ENCODE results near the gene PLCB3.
A peak's percentile ranks its signal among the peaks of the same experiment; 100 is the strongest.

PLCB3 gene

DNA sequence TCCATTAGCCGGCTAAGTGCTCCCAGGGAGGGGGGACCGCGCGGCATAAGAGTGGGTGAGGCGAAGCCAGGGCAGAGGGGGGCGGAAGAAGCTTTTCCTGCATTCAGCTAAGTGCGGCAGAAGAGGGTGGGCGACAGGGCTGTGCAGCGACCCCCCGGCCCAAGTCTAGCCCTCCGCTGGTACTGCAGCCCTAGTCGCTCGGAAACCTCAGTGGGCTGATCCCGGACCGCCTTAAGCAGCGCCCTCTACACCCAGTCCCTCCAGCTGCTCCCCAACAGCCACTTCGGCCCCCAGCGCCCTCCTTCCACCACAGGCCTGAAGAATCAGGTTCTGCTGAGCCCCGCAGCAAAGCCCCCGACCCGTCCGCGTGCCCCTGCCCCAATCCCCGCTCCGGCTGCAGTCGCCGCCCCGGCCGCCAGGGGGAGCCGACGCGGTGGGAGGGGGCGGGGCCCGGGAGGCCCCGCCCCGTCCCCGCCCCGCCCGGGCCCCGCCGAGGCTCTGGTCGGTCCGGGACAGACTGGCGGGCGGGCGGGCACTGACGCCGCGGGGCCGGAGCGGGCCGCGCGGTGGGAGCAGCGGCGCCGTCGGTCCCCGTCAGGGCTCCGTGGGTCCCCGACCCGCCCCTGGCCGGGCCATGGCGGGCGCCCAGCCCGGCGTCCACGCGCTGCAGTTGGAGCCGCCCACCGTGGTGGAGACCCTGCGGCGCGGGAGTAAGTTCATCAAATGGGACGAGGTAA lies at the start of gene PLCB3:
Gene PLCB3 (plus strand): TSS at position 515 of the 737 bp plus-strand sequence. CDS start 120 bp downstream, at position 635.
- no peak for DNase-seq (ENCODE audit: low read depth in 2 of 2)

DNA sequence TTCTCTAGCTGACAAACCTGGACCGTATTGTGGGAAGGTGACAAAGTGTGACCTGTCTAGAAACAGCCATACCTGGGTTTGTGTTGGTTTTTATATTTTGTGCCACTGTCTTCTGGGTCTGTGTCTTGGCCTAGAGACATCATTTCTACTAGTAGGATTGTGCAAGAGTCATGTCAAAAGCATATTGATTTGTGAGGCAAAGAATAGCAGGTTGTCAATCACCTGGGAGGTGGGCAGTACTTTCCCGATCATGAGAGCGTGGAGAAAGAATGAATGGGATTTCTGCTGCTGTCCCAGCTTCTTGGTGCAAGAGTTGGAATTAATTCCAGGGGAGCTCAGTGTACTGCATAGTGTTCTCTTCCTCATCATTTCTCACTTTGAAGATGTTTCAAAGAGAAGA lies 49.8 kb upstream of the PLCB3 start:
- DNase-seq (ENCODE audit: low read depth in 2 of 2) = no peak

DNA sequence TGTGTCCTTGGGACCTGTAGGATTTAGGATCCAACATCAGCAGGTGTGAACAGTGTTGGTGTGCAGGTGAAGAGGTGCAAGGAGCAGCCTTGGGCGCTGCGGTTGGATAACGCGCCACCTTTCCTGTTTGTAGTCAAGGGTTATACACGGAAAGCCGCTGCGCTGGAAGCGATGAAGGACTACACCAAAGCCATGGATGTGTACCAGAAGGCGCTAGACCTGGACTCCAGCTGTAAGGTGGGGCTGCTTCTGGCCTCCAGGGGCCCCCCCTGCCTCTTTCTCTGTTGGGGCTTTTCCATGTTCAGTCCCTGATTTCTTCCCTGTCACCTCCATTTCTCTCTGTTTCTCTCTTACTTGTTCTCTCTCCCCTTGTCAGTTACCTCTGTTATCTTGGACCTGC lies 48.3 kb upstream of the PLCB3 start:
- no peak for DNase-seq (ENCODE audit: low read depth in 2 of 2)

DNA sequence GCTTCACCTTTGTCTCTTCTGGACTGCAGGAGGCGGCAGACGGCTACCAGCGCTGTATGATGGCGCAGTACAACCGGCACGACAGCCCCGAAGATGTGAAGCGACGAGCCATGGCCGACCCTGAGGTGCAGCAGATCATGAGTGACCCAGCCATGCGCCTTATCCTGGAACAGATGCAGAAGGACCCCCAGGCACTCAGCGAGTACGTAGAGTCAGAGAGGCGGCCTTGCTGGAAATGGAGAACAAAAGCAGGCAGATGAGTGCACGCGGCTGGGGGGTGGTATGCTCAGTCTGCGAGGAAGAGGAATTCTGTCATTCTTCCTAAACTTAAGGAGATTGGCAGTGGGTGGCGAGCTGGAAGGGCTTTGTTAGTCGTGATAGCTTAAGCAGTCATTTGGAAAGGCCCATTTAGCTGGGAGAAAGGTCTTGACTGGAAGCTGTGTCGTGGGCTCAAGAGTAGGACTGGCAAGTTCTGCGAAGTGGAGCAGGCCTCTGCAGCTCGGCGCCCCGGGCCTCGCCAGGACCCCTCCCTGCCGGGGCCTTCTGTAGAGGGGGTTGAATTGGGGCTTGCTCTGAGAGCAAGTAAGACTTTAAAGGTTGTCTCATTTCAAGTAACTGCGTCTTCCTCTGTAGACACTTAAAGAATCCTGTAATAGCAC lies 47.8 kb upstream of the PLCB3 start:
- no peak for DNase-seq (ENCODE audit: low read depth in 2 of 2)

DNA sequence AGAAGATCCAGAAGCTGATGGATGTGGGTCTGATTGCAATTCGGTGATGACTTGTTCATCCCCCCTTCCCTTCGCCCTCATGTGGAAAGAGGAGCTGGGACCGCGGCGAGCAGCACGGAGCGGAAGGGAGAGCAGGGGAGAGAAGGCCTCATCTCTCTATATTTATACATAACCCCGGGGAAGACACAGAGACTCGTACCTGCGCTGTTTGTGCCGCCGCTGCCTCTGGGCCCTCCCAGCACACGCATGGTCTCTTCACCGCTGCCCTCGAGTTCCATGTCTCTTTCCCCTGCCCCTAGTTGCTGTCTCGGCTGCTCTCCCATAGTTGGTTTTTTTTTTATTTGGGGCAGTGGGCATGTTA lies 47.3 kb upstream of the PLCB3 start:
- no peak for DNase-seq (ENCODE audit: low read depth in 2 of 2)

DNA sequence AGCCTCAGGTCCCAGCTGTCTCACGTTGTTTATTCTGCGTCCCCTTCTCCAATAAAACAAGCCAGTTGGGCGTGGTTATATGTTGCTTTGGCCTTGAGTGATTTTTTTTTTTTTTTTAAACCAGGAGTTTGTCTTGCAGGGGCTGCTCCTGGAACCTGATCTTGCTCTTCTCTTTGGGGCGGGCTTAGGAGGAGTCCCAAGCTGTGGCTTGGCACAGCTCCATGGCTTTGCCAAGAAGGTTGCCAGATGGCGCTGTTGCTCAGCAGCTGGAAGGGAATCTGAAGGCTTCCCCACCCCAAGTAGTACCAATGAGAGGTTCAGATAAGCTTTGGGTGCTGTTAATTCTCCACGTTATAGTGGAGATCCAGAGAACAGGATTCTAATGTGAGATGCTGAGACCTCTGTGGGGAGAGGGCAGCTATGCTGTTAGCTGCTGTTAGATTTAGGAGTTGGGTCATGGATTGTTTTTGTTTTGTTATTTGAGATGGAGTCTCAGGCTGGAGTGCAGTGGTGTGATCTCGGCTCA lies 46.8 kb upstream of the PLCB3 start:
- DNase-seq (ENCODE audit: low read depth in 2 of 2) = peak; percentile 63 to 73

DNA sequence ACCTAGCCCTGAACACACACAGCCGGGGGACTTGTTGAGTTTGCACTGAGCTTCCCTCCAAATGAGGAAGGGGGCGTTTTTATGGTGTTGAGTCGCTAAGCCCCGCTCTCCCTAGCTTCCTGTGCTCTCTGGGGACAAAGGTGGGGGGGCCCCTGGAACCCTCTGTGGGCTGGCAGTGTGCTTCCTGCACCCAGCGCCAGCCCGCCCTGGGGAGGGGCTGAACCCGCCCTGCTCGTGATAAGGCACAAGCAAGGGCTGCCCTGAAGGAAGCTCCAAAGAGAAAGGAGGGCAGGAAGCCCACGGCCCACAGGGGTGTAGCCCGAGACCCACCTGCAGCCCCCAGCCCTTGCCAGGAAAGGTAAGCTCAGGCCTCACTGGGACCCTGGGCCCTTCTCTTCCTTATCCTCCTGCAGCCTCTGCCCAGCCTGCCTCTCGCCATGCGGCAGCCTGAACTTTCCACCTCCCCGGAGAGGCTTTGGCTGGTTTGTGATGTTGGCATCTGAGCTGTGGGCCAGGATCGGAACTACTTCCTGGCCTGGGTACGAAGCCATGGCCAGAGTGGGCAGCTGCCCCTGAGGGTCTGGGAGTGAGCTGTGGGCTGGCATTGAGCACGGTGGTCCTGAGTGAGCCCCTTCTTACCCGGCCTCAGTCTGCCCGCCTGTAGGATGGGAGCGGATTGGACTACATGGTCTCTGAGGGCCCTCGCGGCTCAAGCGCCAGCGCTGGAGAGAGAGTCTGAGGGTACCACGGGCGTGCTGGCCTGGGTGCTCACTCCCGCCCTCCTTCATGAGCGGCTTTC lies 44.7 kb upstream of the PLCB3 start, which contains the start of gene FERMT3:
Gene FERMT3 (plus strand): TSS at position 265 of the 799 bp plus-strand sequence. CDS start 644 bp downstream, outside the sequence.
- DNase-seq (ENCODE audit: low read depth in 2 of 2) = no peak

DNA sequence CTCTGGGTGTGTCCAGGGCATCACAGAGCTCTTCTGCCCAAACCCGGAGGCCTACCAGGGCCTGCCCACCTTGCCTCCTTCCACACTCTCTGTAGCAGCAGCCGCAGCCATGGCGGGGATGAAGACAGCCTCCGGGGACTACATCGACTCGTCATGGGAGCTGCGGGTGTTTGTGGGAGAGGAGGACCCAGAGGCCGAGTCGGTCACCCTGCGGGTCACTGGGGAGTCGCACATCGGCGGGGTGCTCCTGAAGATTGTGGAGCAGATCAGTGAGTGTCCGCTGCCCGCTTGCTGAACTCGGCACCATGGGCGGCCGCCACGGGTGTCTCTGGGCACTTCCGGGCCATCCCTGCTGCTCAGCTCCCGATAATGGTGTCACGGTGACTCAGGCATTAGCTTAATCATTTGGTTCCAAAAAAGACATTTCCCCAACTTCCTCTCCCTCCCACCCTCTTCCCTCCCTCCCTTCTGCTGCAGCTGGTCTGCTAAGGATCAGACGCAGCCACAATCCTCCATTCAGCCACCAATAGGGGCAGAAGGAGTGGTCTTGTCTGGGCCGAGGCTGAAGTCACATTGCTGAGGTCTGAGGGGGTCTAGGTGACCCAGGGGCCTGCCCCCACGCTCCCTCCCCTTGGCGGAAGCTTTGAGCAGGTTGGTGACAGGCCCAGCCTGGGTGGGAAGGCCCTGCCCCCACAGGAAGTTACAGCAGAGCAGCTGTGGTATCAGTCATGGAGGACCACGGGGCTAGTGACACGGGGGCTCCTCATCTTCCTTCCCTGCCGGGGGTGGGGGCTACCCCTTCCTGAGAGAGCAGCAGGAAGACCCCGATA lies 43.9 kb upstream of the PLCB3 start:
- peak; percentile 54 to 60 for DNase-seq (ENCODE audit: low read depth in 2 of 2)

DNA sequence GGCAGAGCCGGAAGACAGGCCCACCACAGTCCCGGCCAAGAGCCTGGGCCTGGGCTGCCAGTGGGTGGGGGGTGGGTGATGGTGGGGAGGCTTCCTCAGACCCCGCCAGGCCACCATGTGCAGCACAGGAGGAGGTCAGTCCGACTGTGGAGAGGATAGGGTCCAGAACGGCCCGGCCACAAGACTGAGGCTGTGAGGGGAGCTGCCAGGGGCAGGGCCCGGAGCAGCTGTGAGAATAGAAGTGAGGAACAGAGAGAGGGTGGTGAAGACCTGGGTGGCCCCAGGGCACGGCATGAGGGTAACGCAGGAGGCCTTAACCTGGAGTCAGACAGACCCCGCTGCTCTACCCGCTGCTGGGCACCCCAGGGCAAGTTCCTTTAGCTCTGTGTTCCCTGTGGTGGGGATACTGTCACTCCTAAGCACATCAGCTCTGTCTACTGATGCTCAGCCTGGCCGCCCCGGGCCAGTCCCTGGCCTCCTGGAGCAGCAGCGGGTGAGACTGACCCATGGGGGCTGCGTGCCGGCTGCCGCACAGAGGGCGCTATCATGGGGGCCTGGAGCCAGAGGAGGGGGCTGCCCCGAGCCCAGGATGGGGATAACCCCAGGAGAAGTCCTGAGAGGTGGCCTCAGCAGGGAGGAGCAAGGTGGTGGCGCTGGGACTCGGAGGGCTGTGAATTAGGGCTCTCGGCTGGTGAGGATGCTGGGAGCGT lies 43.1 kb upstream of the PLCB3 start:
- DNase-seq (ENCODE audit: low read depth in 2 of 2) = no peak

DNA sequence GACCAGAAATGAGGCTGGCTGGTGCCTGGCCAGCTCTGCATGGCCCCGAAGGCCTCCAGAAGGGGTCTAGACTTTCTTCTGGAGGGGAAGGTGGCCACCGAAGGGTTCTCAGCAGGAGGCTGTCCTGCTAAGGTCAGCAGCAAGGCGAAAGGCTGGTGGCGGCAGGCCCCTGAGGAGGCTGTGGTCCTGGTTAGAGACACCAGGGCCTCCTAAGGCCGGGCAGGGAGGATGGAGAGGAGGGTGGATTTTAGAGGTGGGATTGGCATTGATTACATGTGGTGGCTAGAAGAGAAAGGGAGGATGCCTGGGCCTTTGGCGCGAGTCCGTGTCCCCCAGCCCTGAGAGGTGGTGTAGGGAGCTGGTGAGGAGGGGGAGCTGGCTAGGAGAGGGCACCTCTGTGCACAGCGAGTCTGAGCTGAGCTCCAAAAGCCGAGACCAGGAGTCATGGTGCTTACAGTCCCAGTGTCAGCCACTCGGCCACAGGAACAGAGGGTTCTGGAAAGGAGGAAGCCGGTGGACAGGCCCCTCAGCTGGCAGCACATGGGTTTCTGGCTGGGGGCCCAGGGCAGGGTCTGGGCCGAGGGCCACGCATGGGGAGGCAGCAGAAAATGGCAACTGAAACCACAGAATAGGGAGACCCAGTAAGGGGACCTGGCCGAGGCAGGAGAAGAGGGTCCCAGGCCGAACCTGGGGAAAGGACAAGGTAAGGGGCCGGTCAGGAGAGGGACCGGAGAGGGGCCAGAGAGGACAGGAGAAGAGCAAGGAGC lies 42.4 kb upstream of the PLCB3 start:
- DNase-seq (ENCODE audit: low read depth in 2 of 2) = no peak

DNA sequence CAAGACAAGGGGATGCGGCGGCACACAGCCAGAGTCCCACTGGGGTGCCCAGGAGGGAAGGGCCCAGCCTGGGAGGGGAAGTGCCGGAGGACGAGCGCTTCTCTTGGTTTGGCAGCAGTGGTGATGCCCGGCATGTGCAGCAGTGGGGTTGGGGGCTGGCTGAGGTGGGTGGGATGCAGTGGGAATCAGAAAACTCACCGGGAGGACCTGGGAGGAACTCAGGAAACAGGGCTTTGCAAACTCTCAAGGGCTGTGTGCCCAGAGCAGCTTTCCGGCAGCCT lies 41.8 kb upstream of the PLCB3 start:
- no peak for DNase-seq (ENCODE audit: low read depth in 2 of 2)

DNA sequence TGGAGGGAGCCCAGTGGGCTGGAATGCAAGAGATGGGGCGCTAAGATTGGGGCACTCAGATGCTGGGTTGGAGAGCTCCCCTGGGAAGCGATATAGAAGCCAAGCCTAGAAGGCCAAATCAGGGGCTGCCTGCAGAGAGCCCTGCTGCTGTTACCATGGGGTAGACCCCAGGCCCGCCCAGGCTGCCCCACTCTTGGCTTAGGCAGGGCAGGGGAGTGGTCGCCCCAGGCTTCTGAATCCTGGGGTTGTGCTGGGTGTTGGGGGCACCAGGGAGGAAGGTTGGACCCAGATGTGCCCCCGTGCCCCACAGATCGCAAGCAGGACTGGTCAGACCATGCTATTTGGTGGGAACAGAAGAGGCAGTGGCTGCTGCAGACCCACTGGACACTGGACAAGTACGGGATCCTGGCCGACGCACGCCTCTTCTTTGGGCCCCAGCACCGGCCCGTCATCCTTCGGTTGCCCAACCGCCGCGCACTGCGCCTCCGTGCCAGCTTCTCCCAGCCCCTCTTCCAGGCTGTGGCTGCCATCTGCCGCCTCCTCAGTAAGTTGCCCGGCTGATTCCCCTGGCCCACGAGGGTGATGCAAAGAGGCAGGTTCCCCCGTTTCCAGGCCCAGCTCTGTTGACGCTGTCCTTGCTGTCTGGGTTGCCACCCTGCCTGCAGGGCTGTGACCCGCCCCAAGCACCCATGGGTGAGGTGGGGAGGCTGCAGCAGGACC lies 40.9 kb upstream of the PLCB3 start:
- no peak for DNase-seq (ENCODE audit: low read depth in 2 of 2)

DNA sequence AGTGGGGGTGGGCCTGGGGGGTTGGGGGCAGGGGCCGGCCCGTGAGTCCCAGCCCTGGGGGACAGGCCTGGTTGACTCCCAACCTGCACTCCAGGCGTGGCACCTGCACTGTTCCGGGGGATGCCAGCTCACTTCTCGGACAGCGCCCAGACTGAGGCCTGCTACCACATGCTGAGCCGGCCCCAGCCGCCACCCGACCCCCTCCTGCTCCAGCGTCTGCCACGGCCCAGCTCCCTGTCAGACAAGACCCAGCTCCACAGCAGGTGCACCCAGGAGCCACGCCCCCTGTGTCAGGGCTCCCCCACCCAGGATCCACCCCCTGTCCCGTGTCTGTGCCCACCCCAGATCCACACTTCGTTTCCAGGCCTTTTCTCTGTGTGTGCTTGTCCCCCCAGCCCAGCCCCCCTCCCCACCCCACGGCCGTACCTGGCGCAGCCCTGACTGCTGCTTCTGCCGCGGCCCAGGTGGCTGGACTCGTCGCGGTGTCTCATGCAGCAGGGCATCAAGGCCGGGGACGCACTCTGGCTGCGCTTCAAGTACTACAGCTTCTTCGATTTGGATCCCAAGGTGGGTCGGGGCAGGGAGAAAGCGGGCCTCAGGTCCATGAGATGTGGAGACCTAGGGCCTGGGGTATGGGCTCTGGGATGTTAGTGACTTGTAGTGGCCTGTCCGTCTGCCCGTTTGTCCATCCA lies 40.0 kb upstream of the PLCB3 start:
- no peak for DNase-seq (ENCODE audit: low read depth in 2 of 2)

DNA sequence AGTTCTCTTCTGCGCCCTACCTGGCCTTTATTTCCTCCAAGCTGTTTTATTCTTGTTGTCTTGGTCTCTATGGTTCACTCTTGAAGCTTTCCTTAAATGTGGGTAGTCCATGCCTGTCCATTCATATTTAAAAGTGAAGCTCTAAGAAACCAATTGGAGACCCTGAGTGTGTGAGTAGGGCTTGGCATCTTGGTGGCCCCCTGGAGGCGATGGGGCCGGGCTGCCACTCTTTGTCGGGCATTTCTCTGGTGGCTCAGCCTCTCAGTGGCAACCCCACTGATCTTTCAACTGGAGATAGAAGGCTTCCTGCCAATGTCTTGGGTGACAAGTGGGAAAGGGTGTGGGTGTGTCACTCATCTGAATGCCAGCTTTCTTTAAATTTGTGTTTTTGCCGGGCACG lies 34.5 kb upstream of the PLCB3 start:
- no peak for DNase-seq (ENCODE audit: low read depth in 2 of 2)

DNA sequence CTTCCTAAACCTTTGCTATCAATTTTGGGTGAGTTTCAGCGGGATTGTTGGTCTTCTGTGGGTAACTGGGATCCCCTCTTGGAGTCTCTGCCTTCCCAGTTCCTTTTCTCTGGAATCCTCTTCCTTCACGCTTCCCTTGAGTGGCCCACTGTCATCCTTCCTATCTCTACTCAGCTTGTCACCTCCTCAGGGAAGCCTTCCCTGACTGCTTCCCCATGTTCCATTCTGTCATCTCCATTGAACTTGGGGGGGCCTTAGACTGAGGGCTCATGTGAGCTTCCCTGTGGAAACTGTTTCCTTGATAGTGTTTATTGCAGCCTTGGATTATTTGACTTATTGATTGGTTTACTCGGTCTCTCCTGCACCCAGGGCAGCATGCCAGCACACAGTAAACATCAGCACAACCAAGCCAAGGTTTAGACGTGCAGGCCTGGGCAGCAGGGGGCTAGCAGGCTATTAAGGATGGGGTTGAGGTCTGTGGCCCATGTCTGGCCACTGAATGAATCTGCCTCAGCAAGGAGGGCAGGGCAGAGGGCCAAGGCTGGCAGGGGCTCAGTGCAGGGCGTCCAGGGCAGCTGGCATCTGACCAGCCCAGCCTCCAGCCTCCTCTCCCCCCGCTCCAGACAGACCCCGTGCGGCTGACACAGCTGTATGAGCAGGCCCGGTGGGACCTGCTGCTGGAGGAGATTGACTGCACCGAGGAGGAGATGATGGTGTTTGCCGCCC lies 32.5 kb upstream of the PLCB3 start:
- DNase-seq (ENCODE audit: low read depth in 2 of 2) = no peak

DNA sequence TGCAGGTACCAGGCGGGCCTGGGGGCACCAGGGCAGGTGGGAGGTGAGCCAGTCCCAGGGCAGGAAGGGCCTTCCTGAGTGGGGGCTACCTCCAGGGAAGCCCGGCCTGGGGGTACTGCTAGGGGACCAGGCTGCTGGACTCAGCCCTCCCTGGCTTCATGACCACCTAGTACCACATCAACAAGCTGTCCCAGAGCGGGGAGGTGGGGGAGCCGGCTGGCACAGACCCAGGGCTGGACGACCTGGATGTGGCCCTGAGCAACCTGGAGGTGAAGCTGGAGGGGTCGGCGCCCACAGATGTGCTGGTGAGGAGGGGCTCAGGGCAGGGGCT lies 32.0 kb upstream of the PLCB3 start:
- DNase-seq (ENCODE audit: low read depth in 2 of 2) = no peak

DNA sequence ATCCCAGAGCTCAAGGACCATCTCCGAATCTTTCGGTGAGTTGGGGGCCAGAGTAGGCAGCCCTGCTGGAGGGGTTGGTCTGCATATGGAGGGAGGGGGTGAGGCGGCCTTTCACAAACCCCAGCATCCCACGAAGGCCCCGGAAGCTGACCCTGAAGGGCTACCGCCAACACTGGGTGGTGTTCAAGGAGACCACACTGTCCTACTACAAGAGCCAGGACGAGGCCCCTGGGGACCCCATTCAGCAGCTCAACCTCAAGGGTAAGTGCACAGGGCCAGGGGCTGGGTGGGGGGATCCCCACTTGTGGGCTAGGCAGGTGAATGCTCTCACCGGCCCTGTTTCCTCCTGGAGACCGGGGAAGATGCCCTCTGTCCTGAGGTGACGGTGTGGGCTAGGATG lies 31.6 kb upstream of the PLCB3 start:
- DNase-seq (ENCODE audit: low read depth in 2 of 2) = no peak

DNA sequence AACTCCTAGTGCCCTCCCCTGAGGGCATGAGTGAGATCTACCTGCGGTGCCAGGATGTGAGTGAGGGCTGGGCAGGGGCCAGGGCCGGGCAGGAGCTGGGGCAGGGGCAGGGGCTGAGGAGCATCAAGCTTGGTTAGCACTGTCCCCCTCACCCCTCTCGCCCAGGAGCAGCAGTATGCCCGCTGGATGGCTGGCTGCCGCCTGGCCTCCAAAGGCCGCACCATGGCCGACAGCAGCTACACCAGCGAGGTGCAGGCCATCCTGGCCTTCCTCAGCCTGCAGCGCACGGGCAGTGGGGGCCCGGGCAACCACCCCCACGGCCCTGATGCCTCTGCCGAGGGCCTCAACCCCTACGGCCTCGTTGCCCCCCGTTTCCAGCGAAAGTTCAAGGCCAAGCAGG lies 31.1 kb upstream of the PLCB3 start:
- DNase-seq (ENCODE audit: low read depth in 2 of 2) = no peak

DNA sequence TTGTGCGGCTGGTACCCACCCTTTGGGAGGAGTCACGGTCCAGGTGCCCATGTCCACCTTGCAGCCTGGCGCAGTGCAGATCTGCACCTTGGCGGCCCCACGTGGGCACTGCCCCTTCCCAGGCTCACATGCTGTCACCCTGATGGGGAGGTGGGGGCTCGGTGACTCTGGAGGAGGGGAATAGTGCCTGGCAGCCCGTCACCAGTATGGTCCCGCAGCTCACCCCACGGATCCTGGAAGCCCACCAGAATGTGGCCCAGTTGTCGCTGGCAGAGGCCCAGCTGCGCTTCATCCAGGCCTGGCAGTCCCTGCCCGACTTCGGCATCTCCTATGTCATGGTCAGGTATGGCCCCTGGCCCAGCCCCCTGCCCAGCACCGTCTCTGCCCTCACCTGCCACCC lies 30.5 kb upstream of the PLCB3 start:
- no peak for DNase-seq (ENCODE audit: low read depth in 2 of 2)

Measured in stimulated activated CD8-positive, alpha-beta memory T cell treated with anti-CD3 and anti-CD28 coated beads, Interleukin-7, amount 100 ng/mL, for 1 hour (primary cell).